Activated CD4-positive, alpha-beta T cell treated with anti-CD3 and anti-CD28 coated beads for 36 hours (primary cell): ENCODE data around the gene DNMT3A. TPM values are rescaled to one million over a fixed set of nuclear protein-coding genes. Genes with fewer than 3 reads are reported as not detected.
A peak's percentile ranks its signal among the peaks of the same experiment; 100 is the strongest.

Experiments used
- ATAC-seq: fragments of 200-7000 bp; cut with Tn5 transposase; one replicate; pipeline ENCODE4 v1.10.0; 2021; ENCODE audit warnings: mild to moderate bottlenecking, moderate library complexity
- CTCF ChIA-PET: fragments of 350-600 bp; sonication (Branson Sonifier 250); formaldehyde crosslinking; loops from one replicate; lab custom pipeline; 2021; ENCODE audit warnings: antibody characterized with exemption; lab: Charles Lee
- POLR2A ChIA-PET: fragments of 350-600 bp; sonication (Branson Sonifier 250); formaldehyde crosslinking; loops from one replicate; lab custom pipeline; 2021; ENCODE audit warnings: antibody characterized with exemption, inconsistent platforms; lab: Charles Lee
- DNase-seq: peaks from one replicate; pipeline ENCODE4 v3.0.0-alpha.2; 2020
- H3K27ac Mint-ChIP-seq: one replicate; pipeline ENCODE4 v1.8.0; 2021; ENCODE audit warnings: mixed read lengths
- H3K27me3 Mint-ChIP-seq: one replicate; pipeline ENCODE4 v1.8.0; 2021; ENCODE audit warnings: mixed read lengths
- H3K36me3 Mint-ChIP-seq: one replicate; pipeline ENCODE4 v1.8.0; 2021; ENCODE audit warnings: low read depth, mixed read lengths
- H3K4me1 Mint-ChIP-seq: one replicate; pipeline ENCODE4 v1.8.0; 2021; ENCODE audit warnings: mixed read lengths
- H3K4me3 Mint-ChIP-seq: one replicate; pipeline ENCODE4 v1.8.0; 2021; ENCODE audit warnings: mild to moderate bottlenecking, moderate library complexity, mixed read lengths
- H3K9me3 Mint-ChIP-seq: one replicate; pipeline ENCODE4 v1.8.0; 2021; ENCODE audit warnings: low read depth, mixed read lengths
- intact Hi-C, 2 experiments: fragments of 100-400 bp; cut with DNase I in 1 of 2; cut with micrococcal nuclease in 1 of 2; formaldehyde crosslinking; loops; one replicate each; pipeline versions ENCODE4 v1.14.2 to v1.15.1; 2022 to 2024; cut with DNase I, micrococcal nuclease
- total RNA-seq, 2 experiments: library from RNA; stranded (reverse); gene quantifications; one replicate each; pipeline ENCODE4 v1.2.3, GENCODE V29; 2021

The DNMT3A gene
- total RNA-seq, 2 experiments from 2014 or later, result 62.3 to 76.2 TPM

DNA sequence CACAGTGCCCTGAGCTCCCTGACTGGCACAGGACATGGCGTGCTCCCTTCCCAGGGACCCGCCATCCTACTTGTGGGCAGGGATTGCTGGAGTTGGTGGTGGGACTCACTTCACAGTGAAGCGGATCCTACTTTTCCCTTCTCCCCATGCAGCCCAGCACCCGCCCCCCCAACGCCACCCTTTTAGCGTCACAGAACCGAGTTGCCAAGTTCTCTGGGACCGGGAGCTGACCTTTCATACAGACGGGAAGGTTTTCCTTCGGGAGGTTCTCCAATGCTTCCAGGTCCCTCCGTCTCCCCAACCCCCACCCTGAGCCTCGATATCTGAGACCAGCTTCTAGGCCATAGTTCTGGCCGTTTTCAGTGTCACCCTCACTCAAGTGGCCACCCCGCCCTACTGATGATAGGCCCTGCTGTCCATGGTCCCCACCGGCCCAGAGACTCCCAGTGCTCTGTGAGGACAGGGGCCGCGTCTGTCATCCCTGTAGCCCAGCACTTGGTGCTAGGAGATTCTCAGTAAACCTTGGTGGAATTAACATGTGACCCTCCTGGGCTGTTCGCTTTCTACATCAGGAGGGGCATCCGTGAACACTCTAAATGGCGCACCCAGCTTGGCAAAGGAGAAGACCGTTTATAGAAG is 1.6 kb upstream of the DNMT3A start:
- no peaks in the 10 kb centered on the region for H3K27me3 Mint-ChIP-seq
- ChIA-PET CTCF (interaction anchor here (0.6 to 2.6 kb wide), 6 partner anchors 17 to 431 kb away, joined by 3 to 11 read pairs (median 3); no protein-coding TSS in a partner anchor), POLR2A (no interaction called here)
- DNase-seq (no peak), ATAC-seq (no peak)
- H3K36me3 Mint-ChIP-seq, result no peaks in the 10 kb centered on the region
- H3K4me3 Mint-ChIP-seq, result peak overlapping the region; percentile 75
- intact Hi-C loops, result loop anchor here (2.0 to 5.0 kb wide), 2 partner anchors 29 to 329 kb away; partner anchors contain the start of gene DTNB (in 1 of the 2)
- H3K9me3 Mint-ChIP-seq, result no peaks in the 10 kb centered on the region
- peaks cover 38% of the 10 kb centered on the region for H3K4me1 Mint-ChIP-seq
- no peak overlapping the region for H3K27ac Mint-ChIP-seq

DNA sequence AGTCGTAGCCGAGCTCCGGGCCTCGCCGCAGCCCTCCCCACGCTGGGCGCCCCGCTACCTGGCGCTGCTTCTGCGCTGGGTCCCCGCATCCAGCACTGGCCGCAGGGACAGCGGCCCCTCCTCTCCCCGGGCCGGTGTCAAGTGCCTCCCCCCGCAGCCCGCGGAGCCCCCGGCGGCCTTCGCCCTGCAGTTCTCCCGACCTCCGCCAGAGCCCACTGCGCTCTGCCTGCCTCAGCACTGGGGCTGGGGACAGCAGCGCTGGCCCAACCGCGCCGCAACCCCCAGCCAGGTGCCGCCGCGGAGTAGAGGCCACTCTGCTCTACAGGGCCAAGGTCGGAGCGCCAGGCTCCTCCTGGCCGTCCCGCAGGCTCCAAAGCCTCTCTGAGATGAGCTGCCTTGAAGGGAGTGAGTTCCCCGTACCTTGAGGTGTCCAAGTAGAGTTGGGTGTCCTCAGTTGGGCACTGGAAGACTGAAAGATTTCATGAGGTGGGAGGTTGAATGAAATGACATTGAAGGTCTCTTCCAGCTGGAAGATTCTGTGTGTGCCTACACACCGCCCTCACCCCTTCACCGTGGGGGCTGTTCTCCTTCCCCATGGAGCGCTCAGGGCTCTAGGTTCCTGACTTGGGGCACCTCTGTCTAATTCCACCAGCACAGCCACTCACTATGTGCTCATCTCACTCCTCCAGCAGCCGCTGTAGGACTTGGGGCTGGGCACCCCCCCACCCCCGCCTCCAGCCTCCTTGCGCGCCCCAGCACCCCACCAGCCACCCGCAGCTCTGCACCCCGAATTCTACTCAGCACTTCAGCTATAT is 854 bp upstream of the DNMT3A start:
- no peak overlapping the region for H3K27ac Mint-ChIP-seq
- ChIA-PET POLR2A (interaction anchor here (0.5 kb wide), 1 partner anchor 927 kb away, joined by 3 read pairs; no protein-coding TSS in a partner anchor), CTCF (interaction anchor here (0.6 to 2.6 kb wide), 7 partner anchors 20 to 432 kb away, joined by 3 to 11 read pairs (median 3); no protein-coding TSS in a partner anchor)
- peak; percentile 90 for DNase-seq
- H3K4me1 Mint-ChIP-seq, result peaks cover 39% of the 10 kb centered on the region
- H3K4me3 Mint-ChIP-seq, result peak overlapping the region; percentile 75
- ATAC-seq, result peak; percentile 80
- no peaks in the 10 kb centered on the region for H3K9me3 Mint-ChIP-seq
- intact Hi-C loops, result loop anchor here (1.0 to 5.0 kb wide), 8 partner anchors 20 to 330 kb away; partner anchors contain the start of gene DTNB (in 1 of the 2)
- H3K36me3 Mint-ChIP-seq, result no peaks in the 10 kb centered on the region
- H3K27me3 Mint-ChIP-seq, result no peaks in the 10 kb centered on the region

DNA sequence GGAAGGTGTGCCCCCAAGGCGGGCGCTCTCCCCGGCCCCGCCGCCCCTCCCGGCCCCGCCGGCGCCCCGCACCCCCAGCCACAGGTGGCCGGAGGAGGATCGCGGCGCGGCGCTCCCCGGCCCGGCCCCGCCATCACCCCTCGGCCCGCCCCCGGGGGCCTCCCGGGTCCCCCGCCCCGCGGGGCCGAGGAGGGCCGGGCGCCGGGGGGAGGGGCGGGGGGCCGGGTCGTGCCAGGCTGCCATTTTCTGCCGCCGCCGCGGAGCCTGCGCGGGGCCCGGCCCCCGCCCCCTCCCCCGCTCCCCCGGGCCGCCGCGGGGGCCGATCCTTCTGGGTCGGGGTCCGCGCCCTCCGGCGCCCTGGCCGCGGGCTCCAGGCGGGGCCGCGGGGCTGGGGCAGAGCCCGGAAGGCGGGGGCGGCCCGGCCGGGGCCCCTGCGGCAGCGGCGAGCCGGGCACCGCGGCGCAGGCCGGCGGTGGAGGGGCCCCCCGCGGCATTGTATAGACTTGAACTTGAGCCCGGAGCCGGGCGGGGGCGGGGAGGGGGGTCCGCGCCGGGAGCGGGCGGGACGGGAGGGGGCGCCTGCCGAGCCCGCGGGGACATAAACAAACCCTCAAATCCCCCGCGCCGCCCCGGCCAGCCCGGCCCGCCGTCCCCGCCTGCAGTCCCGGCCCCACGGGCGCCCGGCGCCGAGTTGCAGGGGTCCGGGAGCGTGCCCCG is 556 bp downstream of the DNMT3A start:
- H3K4me3 Mint-ChIP-seq, result no peak overlapping the region
- intact Hi-C loops, result loop anchor here in 1 of 2 experiments (1.0 to 5.0 kb wide), 3 partner anchors 27 to 331 kb away; partner anchors contain the start of gene DTNB
- peaks cover 3% of the 10 kb centered on the region for H3K36me3 Mint-ChIP-seq
- ChIA-PET CTCF (no interaction called here), POLR2A (no interaction called here)
- peaks cover 45% of the 10 kb centered on the region for H3K4me1 Mint-ChIP-seq
- ATAC-seq (peak; percentile 2), DNase-seq (peak; percentile 52)
- no peaks in the 10 kb centered on the region for H3K9me3 Mint-ChIP-seq
- H3K27me3 Mint-ChIP-seq, result no peaks in the 10 kb centered on the region
- H3K27ac Mint-ChIP-seq, result no peak overlapping the region

DNA sequence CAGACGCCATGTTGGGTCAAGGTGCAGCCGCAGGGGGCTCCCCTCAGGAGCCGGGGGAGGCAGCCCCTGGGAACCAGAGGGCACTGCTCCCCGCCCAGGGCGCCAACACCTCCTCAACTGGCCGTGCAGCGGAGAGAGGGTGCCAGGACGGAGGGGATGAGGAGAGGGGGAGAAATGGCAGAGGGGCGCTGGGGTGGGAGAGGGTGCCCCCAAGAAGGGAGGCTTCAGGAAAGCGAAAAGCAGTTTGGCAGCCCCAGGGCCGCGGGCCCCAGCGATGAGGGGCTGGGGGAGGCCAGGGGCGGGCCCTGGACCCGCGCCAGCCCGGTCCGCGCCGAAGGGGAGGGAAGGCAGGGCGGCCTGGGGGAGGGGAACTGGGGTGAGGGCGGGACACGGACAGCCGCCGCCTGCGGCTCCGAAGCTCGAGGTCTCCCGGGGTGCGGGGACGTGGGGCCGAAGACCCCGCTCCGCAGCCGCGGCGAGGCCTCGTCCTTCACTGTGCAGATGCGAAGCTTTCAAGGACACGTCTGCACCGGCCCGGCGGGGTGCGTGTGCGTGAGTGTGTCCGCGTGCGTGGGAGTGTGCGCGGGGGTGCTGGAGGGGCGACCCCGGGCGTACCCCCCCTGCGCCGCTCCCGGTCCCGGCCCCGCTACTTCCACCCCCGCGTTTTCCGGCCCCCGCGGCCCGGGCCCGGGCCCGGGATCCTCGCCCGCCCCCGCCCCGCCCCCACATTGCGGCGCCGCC is 1.4 kb downstream of the DNMT3A start:
- Mint-ChIP-seq H3K27me3 (no peaks in the 10 kb centered on the region), H3K9me3 (no peaks in the 10 kb centered on the region), H3K4me1 (peaks cover 48% of the 10 kb centered on the region), H3K36me3 (peaks cover 3% of the 10 kb centered on the region), H3K4me3 (peak overlapping the region; percentile 67), H3K27ac (no peak overlapping the region)
- intact Hi-C loops, result loop anchor here in 1 of 2 experiments (2.0 to 5.0 kb wide), 2 partner anchors 46 to 332 kb away; partner anchors contain the start of gene DTNB
- no peak for ATAC-seq
- CTCF ChIA-PET, result interaction anchor here (0.6 kb wide), 2 partner anchors 45 to 67 kb away, joined by 3 read pairs; no protein-coding TSS in a partner anchor
- DNase-seq, result peak; percentile 55
- POLR2A ChIA-PET, result interaction anchor here (0.7 kb wide), 1 partner anchor 26 kb away, joined by 4 read pairs; no protein-coding TSS in a partner anchor

DNA sequence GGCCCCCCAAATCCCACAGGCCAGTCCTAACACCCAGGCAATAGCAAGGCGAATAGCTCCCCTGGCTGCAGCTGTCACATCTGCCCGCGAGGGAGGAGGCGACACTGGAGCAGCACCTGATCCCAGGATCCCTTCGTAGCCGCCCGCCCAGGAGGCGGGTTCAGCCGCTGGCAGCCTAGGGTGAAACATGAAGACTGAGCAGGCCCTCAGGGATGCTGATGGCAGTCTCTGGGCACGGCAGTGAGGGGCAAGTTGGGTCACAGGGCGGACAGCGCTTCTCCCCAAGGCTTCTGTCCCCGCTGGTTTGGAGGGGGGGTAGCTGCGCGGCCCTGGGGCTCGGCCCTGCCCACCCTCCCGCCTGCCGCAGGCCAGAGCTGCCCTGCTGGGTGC is 1.9 kb downstream of the DNMT3A start:
- Mint-ChIP-seq H3K9me3 (no peaks in the 10 kb centered on the region), H3K4me1 (peaks cover 49% of the 10 kb centered on the region), H3K36me3 (peaks cover 3% of the 10 kb centered on the region), H3K27me3 (no peaks in the 10 kb centered on the region), H3K4me3 (peak overlapping the region; percentile 67), H3K27ac (peak overlapping the region; percentile 63)
- peak; percentile 46 for DNase-seq
- intact Hi-C loops, result loop anchor here in 1 of 2 experiments (2.0 to 5.0 kb wide), 2 partner anchors 45 to 333 kb away; partner anchors contain the start of gene DTNB
- no peak for ATAC-seq
- ChIA-PET CTCF (interaction anchor here (0.6 to 2.3 kb wide), 3 partner anchors 22 to 67 kb away, joined by 3 to 8 read pairs (median 8); no protein-coding TSS in a partner anchor), POLR2A (interaction anchor here (0.7 kb wide), 1 partner anchor 25 kb away, joined by 4 read pairs; no protein-coding TSS in a partner anchor)

DNA sequence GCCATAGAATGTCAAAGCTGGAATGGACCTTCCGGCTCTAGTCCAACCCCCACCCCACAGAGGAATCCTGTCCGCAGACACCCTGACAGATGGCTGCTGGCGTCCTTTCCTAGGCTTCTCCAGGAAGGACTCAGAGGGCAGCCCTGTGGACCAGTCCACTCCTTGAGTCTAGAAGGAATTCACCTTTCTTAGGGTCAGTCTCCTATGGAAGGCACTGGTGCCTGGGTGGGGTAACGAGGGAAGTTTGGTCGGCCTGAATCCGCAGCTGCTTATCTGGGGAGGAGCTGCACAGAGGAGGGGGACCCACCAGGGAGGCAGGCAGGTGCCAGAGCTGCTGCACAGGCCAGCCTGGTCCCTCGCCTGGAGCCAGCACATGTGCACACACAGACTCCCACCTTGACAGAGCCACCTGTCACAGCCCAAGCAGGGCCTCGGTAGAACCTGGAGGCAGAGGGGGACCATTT is 2.5 kb downstream of the DNMT3A start:
- Mint-ChIP-seq H3K36me3 (peaks cover 3% of the 10 kb centered on the region), H3K27ac (peak overlapping the region; percentile 63), H3K9me3 (no peaks in the 10 kb centered on the region), H3K4me1 (peaks cover 54% of the 10 kb centered on the region), H3K4me3 (peak overlapping the region; percentile 67), H3K27me3 (no peaks in the 10 kb centered on the region)
- CTCF ChIA-PET, result interaction anchor here (0.6 to 2.3 kb wide), 5 partner anchors 8 to 66 kb away, joined by 3 to 8 read pairs (median 4); no protein-coding TSS in a partner anchor
- intact Hi-C loops, result no loop called here
- ATAC-seq (no peak), DNase-seq (no peak)
- POLR2A ChIA-PET, result interaction anchor here (1.5 kb wide), 1 partner anchor 25 kb away, joined by 4 read pairs; no protein-coding TSS in a partner anchor

DNA sequence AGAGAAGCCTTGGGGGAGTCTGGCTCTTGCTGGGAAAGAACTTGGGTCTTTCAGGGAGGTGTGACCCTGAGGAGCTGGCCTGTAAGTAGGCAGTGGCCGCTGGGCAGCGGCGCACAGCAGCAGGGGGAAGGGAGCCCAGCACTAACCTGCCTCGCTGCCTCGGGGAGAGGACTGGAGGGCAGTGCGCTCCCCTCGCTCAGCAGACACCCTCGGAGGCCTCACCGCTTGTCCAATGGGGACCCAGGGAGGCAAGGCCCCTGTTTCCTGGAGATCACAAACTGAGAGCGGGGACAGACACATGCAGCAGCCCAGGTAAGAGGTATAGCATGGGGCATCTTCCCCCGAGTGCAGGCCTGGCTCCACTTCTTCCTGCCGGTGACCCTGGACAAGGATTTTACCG is 3.3 kb downstream of the DNMT3A start:
- CTCF ChIA-PET, result interaction anchor here (0.6 to 2.3 kb wide), 7 partner anchors 9 to 220 kb away, joined by 3 to 8 read pairs (median 4); no protein-coding TSS in a partner anchor
- peaks cover 61% of the 10 kb centered on the region for H3K4me1 Mint-ChIP-seq

DNA sequence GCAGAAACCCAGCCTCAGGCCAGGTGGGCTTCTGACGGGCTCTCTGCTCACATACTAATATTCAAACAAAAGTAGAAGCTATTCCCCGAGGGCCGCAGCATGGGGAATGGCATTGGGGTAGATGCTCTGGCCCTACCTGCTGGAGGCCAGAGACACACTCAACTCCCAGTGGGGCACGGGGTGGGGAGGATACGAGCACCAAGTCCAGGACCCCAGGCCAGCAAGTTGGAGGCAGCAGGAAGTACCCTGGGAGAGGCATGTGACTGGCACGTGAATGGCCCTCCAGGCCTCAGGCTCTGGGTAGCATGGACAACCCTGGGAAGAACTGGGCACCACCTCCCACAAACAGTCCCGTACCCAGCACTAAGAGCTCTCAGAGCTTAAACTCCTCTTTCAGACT is 3.8 kb downstream of the DNMT3A start:
- ChIA-PET POLR2A (interaction anchor here (1.5 kb wide), 1 partner anchor 23 kb away, joined by 4 read pairs; no protein-coding TSS in a partner anchor), CTCF (interaction anchor here (0.7 to 2.3 kb wide), 4 partner anchors 23 to 221 kb away, joined by 3 to 8 read pairs (median 5); no protein-coding TSS in a partner anchor)
- Mint-ChIP-seq H3K27me3 (no peaks in the 10 kb centered on the region), H3K36me3 (peaks cover 3% of the 10 kb centered on the region), H3K9me3 (no peaks in the 10 kb centered on the region), H3K4me3 (no peak overlapping the region), H3K27ac (peak overlapping the region; percentile 89), H3K4me1 (peaks cover 66% of the 10 kb centered on the region)
- ATAC-seq, result no peak
- DNase-seq, result no peak
- intact Hi-C loops, result no loop called here

More for the DNA sequence above, 3.3 kb downstream of the DNMT3A start:
- POLR2A ChIA-PET, result interaction anchor here (0.6 to 1.5 kb wide), 2 partner anchors 24 to 52 kb away, joined by 4 to 6 read pairs; no protein-coding TSS in a partner anchor
- no peak for DNase-seq
- no peaks in the 10 kb centered on the region for H3K27me3 Mint-ChIP-seq
- ATAC-seq, result no peak
- peaks cover 3% of the 10 kb centered on the region for H3K36me3 Mint-ChIP-seq
- no peak overlapping the region for H3K4me3 Mint-ChIP-seq
- H3K9me3 Mint-ChIP-seq, result no peaks in the 10 kb centered on the region
- peak overlapping the region; percentile 89 for H3K27ac Mint-ChIP-seq
- intact Hi-C loops, result no loop called here

DNA sequence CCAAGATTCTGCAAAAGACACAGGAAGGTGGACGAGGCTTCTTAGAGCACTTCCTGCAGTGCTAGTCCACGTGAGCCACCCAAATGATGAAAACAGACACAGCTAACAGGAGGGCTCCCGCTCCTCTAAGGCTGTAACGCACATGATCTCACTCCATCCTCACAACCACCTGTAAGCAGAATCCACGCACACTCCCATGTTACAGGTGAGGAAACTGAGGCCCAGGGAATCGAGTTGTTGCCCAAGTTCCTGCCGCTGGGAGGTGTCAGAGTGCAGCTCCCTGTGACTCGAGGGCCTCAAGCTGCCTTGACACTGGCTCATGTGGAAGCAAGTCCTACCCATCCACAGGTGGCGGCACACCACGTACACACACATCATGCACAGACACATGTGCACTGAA is 4.4 kb downstream of the DNMT3A start:
- Mint-ChIP-seq H3K36me3 (peaks cover 3% of the 10 kb centered on the region), H3K9me3 (no peaks in the 10 kb centered on the region), H3K4me3 (no peak overlapping the region), H3K27me3 (no peaks in the 10 kb centered on the region), H3K27ac (peak overlapping the region; percentile 89), H3K4me1 (peaks cover 70% of the 10 kb centered on the region)
- ChIA-PET CTCF (interaction anchor here (0.9 to 2.5 kb wide), 7 partner anchors 10 to 40 kb away, joined by 3 to 11 read pairs (median 7); no protein-coding TSS in a partner anchor), POLR2A (interaction anchor here (0.8 kb wide), 2 partner anchors 23 to 25 kb away, joined by 3 read pairs; no protein-coding TSS in a partner anchor)
- peak; percentile 31 for ATAC-seq
- DNase-seq, result peak; percentile 60
- intact Hi-C loops, result no loop called here
